Naive thymus-derived CD4-positive, alpha-beta T cell (primary cell): ENCODE results near the gene SIMC1. TPM values are rescaled to one million over a fixed set of nuclear protein-coding genes. Genes with fewer than 3 reads are reported as not detected.

Experiments
- ATAC-seq: fragments of 150-1000 bp; cut with Tn5 transposase; 2 replicates; pipeline ENCODE4 v1.10.0; 2021; ENCODE audit warnings: mild to moderate bottlenecking, moderate library complexity
- CTCF ChIA-PET: fragments of 350-600 bp; sonication (Branson Sonifier 250); formaldehyde crosslinking; loops from one replicate; lab custom pipeline; 2021; ENCODE audit warnings: antibody characterized with exemption; lab: Charles Lee
- POLR2A ChIA-PET: fragments of 350-600 bp; sonication (Branson Sonifier 250); formaldehyde crosslinking; loops from one replicate; lab custom pipeline; 2021; ENCODE audit warnings: antibody characterized with exemption, inconsistent platforms; lab: Charles Lee
- DNase-seq, 9 donors: peaks; one replicate each; pipeline versions ENCODE4 v3.0.0 to v3.0.0-alpha.2; 2020 to 2022; ENCODE audit warnings: mixed read lengths in 1 of 9
- H3K27ac ChIP-seq: one replicate; pipeline ENCODE4 v1.7.0; 2013; ENCODE audit warnings: mild to moderate bottlenecking, low read depth, low read length, moderate library complexity
- H3K27me3 ChIP-seq, 2 donors: one replicate each; pipeline ENCODE4 v1.7.0; 2013; ENCODE audit warnings: low read length in 2 of 2, mild to moderate bottlenecking in 2 of 2, moderate library complexity in 2 of 2; ENCODE audit not compliant: control insufficient read depth in 2 of 2, insufficient read depth in 2 of 2
- H3K36me3 ChIP-seq, 3 experiments: 1 replicate in 2 of 3; 2 replicates in 1 of 3; pipeline ENCODE4 v1.7.0; 2013; ENCODE audit warnings: low read length in 3 of 3, mild to moderate bottlenecking in 3 of 3, moderate library complexity in 1 of 3; ENCODE audit not compliant: insufficient read depth in 3 of 3, control insufficient read depth in 2 of 3
- H3K4me1 ChIP-seq, 2 donors: one replicate each; pipeline ENCODE4 v1.7.0; 2013; ENCODE audit warnings: low read length in 2 of 2, mild to moderate bottlenecking in 2 of 2, moderate library complexity in 1 of 2; ENCODE audit not compliant: control insufficient read depth in 2 of 2, insufficient read depth in 2 of 2
- H3K4me3 ChIP-seq: 2 replicates; pipeline ENCODE4 v1.7.0; 2013; ENCODE audit warnings: mild to moderate bottlenecking, low read length
- H3K9me3 ChIP-seq, 3 experiments: 1 replicate in 2 of 3; 2 replicates in 1 of 3; pipeline ENCODE4 v1.7.0; 2013; ENCODE audit warnings: low read length in 3 of 3; ENCODE audit not compliant: control insufficient read depth in 2 of 3
- H3K27ac Mint-ChIP-seq, 9 donors: one replicate each; pipeline ENCODE4 v1.8.0; 2020 to 2022; ENCODE audit warnings: mixed read lengths in 9 of 9, mild to moderate bottlenecking in 8 of 9, moderate library complexity in 5 of 9, inconsistent platforms in 2 of 9
- H3K27me3 Mint-ChIP-seq, 5 donors: one replicate each; pipeline ENCODE4 v1.8.0; 2021 to 2022; ENCODE audit warnings: mixed read lengths in 5 of 5, mild to moderate bottlenecking in 1 of 5
- H3K36me3 Mint-ChIP-seq, 5 donors: one replicate each; pipeline ENCODE4 v1.8.0; 2020 to 2022; ENCODE audit warnings: mixed read lengths in 5 of 5, mild to moderate bottlenecking in 3 of 5, inconsistent platforms in 1 of 5
- H3K4me1 Mint-ChIP-seq, 7 donors: one replicate each; pipeline ENCODE4 v1.8.0; 2020 to 2022; ENCODE audit warnings: mixed read lengths in 7 of 7, mild to moderate bottlenecking in 3 of 7, inconsistent platforms in 1 of 7
- H3K4me3 Mint-ChIP-seq, 10 donors: one replicate each; pipeline ENCODE4 v1.8.0; 2020 to 2022; ENCODE audit warnings: mild to moderate bottlenecking in 10 of 10, mixed read lengths in 10 of 10, moderate library complexity in 6 of 10, inconsistent platforms in 2 of 10
- H3K9me3 Mint-ChIP-seq, 11 donors: one replicate each; pipeline ENCODE4 v1.8.0; 2020 to 2022; ENCODE audit warnings: mixed read lengths in 11 of 11, mild to moderate bottlenecking in 4 of 11, inconsistent platforms in 1 of 11, moderate library complexity in 1 of 11
- intact Hi-C, 2 donors: fragments of 100-400 bp; cut with micrococcal nuclease; formaldehyde crosslinking; loops; one replicate each; pipeline ENCODE4 v1.15.1; 2023
- polyA plus RNA-seq, 2 donors: library from polyadenylated mRNA; unstranded; fragments of 300-500 nt; fragmentation: Illumina TruSeq; gene quantifications; one replicate each; pipeline ENCODE4 v1.2.3, GENCODE V29; 2021
- total RNA-seq, 6 experiments: library from RNA in 5 of 6; stranded (reverse) in 5 of 6; gene quantifications; 1 replicate in 5 of 6; 2 replicates in 1 of 6; pipeline ENCODE4 v1.2.3 and lab custom pipeline; 2021 to 2026

Gene SIMC1
- total and polyA plus RNA-seq, 7 experiments from 2014 or later = 7.9 to 32.1 (median 22.5) TPM

- no peaks in the 10 kb centered on the region for H3K9me3 Mint-ChIP-seq
- H3K36me3 Mint-ChIP-seq = peaks cover 0 to 32% (median 14%) of the 10 kb centered on the region in 5 donors
- no peak for DNase-seq
- CTCF ChIA-PET = no interaction called here
- no peak overlapping the region for H3K27ac ChIP-seq
- no peaks in the 10 kb centered on the region for H3K4me1 ChIP-seq
- peaks cover 0 to 40% (median 3%) of the 10 kb centered on the region in 3 experiments for H3K36me3 ChIP-seq
- no peak for ATAC-seq
- H3K27me3 Mint-ChIP-seq = no peaks in the 10 kb centered on the region
- no peak overlapping the region for H3K4me3 Mint-ChIP-seq
- no peak overlapping the region for H3K4me3 ChIP-seq
- POLR2A ChIA-PET = interaction anchor here (1.0 kb wide), 1 partner anchor 18 kb away, joined by 4 read pairs; the partner anchor contains the start of gene KIAA1191
- no peaks in the 10 kb centered on the region for H3K27me3 ChIP-seq
- no peaks in the 10 kb centered on the region for H3K9me3 ChIP-seq
- intact Hi-C loops = loop anchor here in 1 of 2 donors (10.0 kb wide), 1 partner anchor 145 kb away; the partner anchor contains the start of gene SIMC1
- peak overlapping the region in 2 of 9 donors; percentile 52 to 53 for H3K27ac Mint-ChIP-seq
- no peaks in the 10 kb centered on the region for H3K4me1 Mint-ChIP-seq
These were observed 141.7 kb downstream of the SIMC1 start for GRCh38 chr5:176379881-176380280.

- no peak overlapping the region for H3K4me3 Mint-ChIP-seq
- POLR2A ChIA-PET = no interaction called here
- peaks cover 0 to 10% (median 9%) of the 10 kb centered on the region in 7 donors for H3K4me1 Mint-ChIP-seq
- no peaks in the 10 kb centered on the region for H3K9me3 Mint-ChIP-seq
- CTCF ChIA-PET = no interaction called here
- H3K9me3 ChIP-seq = no peaks in the 10 kb centered on the region
- peaks cover 3 to 39% (median 14%) of the 10 kb centered on the region in 5 donors for H3K36me3 Mint-ChIP-seq
- H3K4me1 ChIP-seq = peaks cover 0 to 2% of the 10 kb centered on the region in 2 donors
- H3K27ac ChIP-seq = no peak overlapping the region
- H3K36me3 ChIP-seq = peaks cover 0 to 50% (median 5%) of the 10 kb centered on the region in 3 experiments
- H3K27me3 Mint-ChIP-seq = no peaks in the 10 kb centered on the region
- no peak overlapping the region for H3K27ac Mint-ChIP-seq
- no peak for ATAC-seq
- DNase-seq = no peak
- no peaks in the 10 kb centered on the region for H3K27me3 ChIP-seq
- H3K4me3 ChIP-seq = no peak overlapping the region
- intact Hi-C loops = loop anchor here in 1 of 2 donors (10.0 kb wide), 1 partner anchor 147 kb away; the partner anchor contains the start of gene SIMC1
These were observed 143.2 kb downstream of the SIMC1 start for GRCh38 chr5:176381423-176381822.

- no peak overlapping the region for H3K27ac ChIP-seq
- POLR2A ChIA-PET = interaction anchor here (0.9 kb wide), 1 partner anchor 20 kb away, joined by 4 read pairs; no protein-coding TSS in a partner anchor
- no peaks in the 10 kb centered on the region for H3K9me3 Mint-ChIP-seq
- no peak for DNase-seq
- no peak for ATAC-seq
- H3K4me1 ChIP-seq = peaks cover under 1 to 3% of the 10 kb centered on the region in 2 donors
- H3K9me3 ChIP-seq = no peaks in the 10 kb centered on the region
- intact Hi-C loops = loop anchor here in 1 of 2 donors (10.0 kb wide), 1 partner anchor 147 kb away; the partner anchor contains the start of gene SIMC1
- peaks cover 0 to 50% (median 5%) of the 10 kb centered on the region in 3 experiments for H3K36me3 ChIP-seq
- no peaks in the 10 kb centered on the region for H3K27me3 ChIP-seq
- peaks cover 4 to 16% (median 14%) of the 10 kb centered on the region in 7 donors for H3K4me1 Mint-ChIP-seq
- H3K27ac Mint-ChIP-seq = no peak overlapping the region
- no peaks in the 10 kb centered on the region for H3K27me3 Mint-ChIP-seq
- no peak overlapping the region for H3K4me3 ChIP-seq
- peaks cover 3 to 38% (median 14%) of the 10 kb centered on the region in 5 donors for H3K36me3 Mint-ChIP-seq
- CTCF ChIA-PET = no interaction called here
- H3K4me3 Mint-ChIP-seq = no peak overlapping the region
These were observed 143.8 kb downstream of the SIMC1 start for GRCh38 chr5:176381979-176382378.

- no peak overlapping the region for H3K27ac Mint-ChIP-seq
- no peaks in the 10 kb centered on the region for H3K9me3 ChIP-seq
- H3K27ac ChIP-seq = no peak overlapping the region
- H3K27me3 Mint-ChIP-seq = no peaks in the 10 kb centered on the region
- H3K27me3 ChIP-seq = no peaks in the 10 kb centered on the region
- H3K36me3 Mint-ChIP-seq = peaks cover 3 to 38% (median 14%) of the 10 kb centered on the region in 5 donors
- intact Hi-C loops = loop anchor here in 1 of 2 donors (10.0 kb wide), 1 partner anchor 148 kb away; the partner anchor contains the start of gene SIMC1
- no peak overlapping the region for H3K4me3 Mint-ChIP-seq
- peaks cover 0 to 50% (median 5%) of the 10 kb centered on the region in 3 experiments for H3K36me3 ChIP-seq
- H3K9me3 Mint-ChIP-seq = no peaks in the 10 kb centered on the region
- DNase-seq (no peak), ATAC-seq (no peak)
- CTCF ChIA-PET = no interaction called here
- H3K4me3 ChIP-seq = no peak overlapping the region
- H3K4me1 ChIP-seq = peaks cover 8 to 11% of the 10 kb centered on the region in 2 donors
- POLR2A ChIA-PET = no interaction called here
- peaks cover 11 to 23% (median 22%) of the 10 kb centered on the region in 7 donors for H3K4me1 Mint-ChIP-seq
These were observed 144.5 kb downstream of the SIMC1 start for GRCh38 chr5:176382721-176383120.

- Mint-ChIP-seq H3K27ac (no peak overlapping the region), H3K4me3 (no peak overlapping the region), H3K36me3 (peaks cover 3 to 38% (median 14%) of the 10 kb centered on the region in 5 donors), H3K27me3 (no peaks in the 10 kb centered on the region), H3K4me1 (peaks cover 14 to 29% (median 26%) of the 10 kb centered on the region in 7 donors), H3K9me3 (no peaks in the 10 kb centered on the region)
- intact Hi-C loops = loop anchor here in 1 of 2 donors (10.0 kb wide), 1 partner anchor 149 kb away; the partner anchor contains the start of gene SIMC1
- DNase-seq (no peak), ATAC-seq (no peak)
- peaks cover 0 to 53% (median 5%) of the 10 kb centered on the region in 3 experiments for H3K36me3 ChIP-seq
- peaks cover 12% of the 10 kb centered on the region in 2 donors for H3K4me1 ChIP-seq
- POLR2A ChIA-PET = no interaction called here
- no peaks in the 10 kb centered on the region for H3K27me3 ChIP-seq
- no peak overlapping the region for H3K27ac ChIP-seq
- CTCF ChIA-PET = no interaction called here
- H3K9me3 ChIP-seq = no peaks in the 10 kb centered on the region
- no peak overlapping the region for H3K4me3 ChIP-seq
These were observed 145.2 kb downstream of the SIMC1 start for GRCh38 chr5:176383248-176383905.

- Mint-ChIP-seq H3K36me3 (peaks cover 3 to 38% (median 14%) of the 10 kb centered on the region in 5 donors), H3K27me3 (no peaks in the 10 kb centered on the region), H3K9me3 (no peaks in the 10 kb centered on the region), H3K4me1 (peaks cover 14 to 34% (median 27%) of the 10 kb centered on the region in 7 donors), H3K27ac (no peak overlapping the region), H3K4me3 (no peak overlapping the region)
- Histone ChIP-seq H3K27me3 (no peaks in the 10 kb centered on the region), H3K36me3 (peaks cover 0 to 53% (median 5%) of the 10 kb centered on the region in 3 experiments), H3K9me3 (no peaks in the 10 kb centered on the region), H3K27ac (no peak overlapping the region), H3K4me3 (no peak overlapping the region), H3K4me1 (peaks cover 12% of the 10 kb centered on the region in 2 donors)
- CTCF ChIA-PET = no interaction called here
- POLR2A ChIA-PET = no interaction called here
- no peak for ATAC-seq
- DNase-seq = no peak
- intact Hi-C loops = loop anchor here in 1 of 2 donors (10.0 kb wide), 1 partner anchor 149 kb away; the partner anchor contains the start of gene SIMC1
These were observed 145.7 kb downstream of the SIMC1 start for GRCh38 chr5:176383961-176384360.
